ENCODE measurements around the gene CRY2. TPM values are rescaled to one million over a fixed set of nuclear protein-coding genes. Genes with fewer than 3 reads are reported as not detected.
A peak's percentile ranks its signal among the peaks of the same experiment; 100 is the strongest.

Gene CRY2
- total and polyA plus RNA-seq, 2 experiments from 2014 or later = 28.3 to 50.5 TPM

- Histone ChIP-seq H3K27ac (no peak overlapping the region), H3K36me3 (peaks cover 16% of the 10 kb centered on the region), H3K4me3 (no peak overlapping the region), H3K4me1 (ENCODE audit: low read depth) (no peaks in the 10 kb centered on the region), H3K9me3 (ENCODE audit: low read depth) (no peaks in the 10 kb centered on the region), H3K27me3 (no peaks in the 10 kb centered on the region)
- DNase-seq (ENCODE audit: low read depth in 1 of 2, low spot score in 1 of 2) = no peak
- TF ChIP-seq CTCF (IDR thresholded peaks at IDR 0.05; ENCODE audit: low read depth, low read length) = no peak
These were observed 66.2 kb downstream of the CRY2 start for GRCh38 chr11:45913514-45913913.

- no peak for DNase-seq (ENCODE audit: low read depth in 1 of 2, low spot score in 1 of 2)
- TF ChIP-seq CTCF (IDR thresholded peaks at IDR 0.05; ENCODE audit: low read depth, low read length) = no peak
- no peak overlapping the region for H3K27ac ChIP-seq
These were observed 66.8 kb downstream of the CRY2 start for GRCh38 chr11:45913942-45914635.

GRCh38 chr11:45915446-45915845 is 68.2 kb downstream of the CRY2 start:
- no peak for DNase-seq (ENCODE audit: low read depth in 1 of 2, low spot score in 1 of 2)
- no peaks in the 10 kb centered on the region for H3K4me1 ChIP-seq (ENCODE audit: low read depth)
- H3K9me3 ChIP-seq (ENCODE audit: low read depth) = no peaks in the 10 kb centered on the region
- no peak for TF ChIP-seq CTCF (IDR thresholded peaks at IDR 0.05; ENCODE audit: low read depth, low read length)
- peaks cover 16% of the 10 kb centered on the region for H3K36me3 ChIP-seq
- no peak overlapping the region for H3K27ac ChIP-seq
- no peaks in the 10 kb centered on the region for H3K27me3 ChIP-seq
- H3K4me3 ChIP-seq = no peak overlapping the region

More at GRCh38 chr11:45913942-45914635, 66.8 kb downstream of the CRY2 start:
- Histone ChIP-seq H3K4me1 (ENCODE audit: low read depth) (no peaks in the 10 kb centered on the region), H3K9me3 (ENCODE audit: low read depth) (no peaks in the 10 kb centered on the region), H3K4me3 (no peak overlapping the region), H3K27me3 (no peaks in the 10 kb centered on the region), H3K36me3 (peaks cover 16% of the 10 kb centered on the region)

- DNase-seq (ENCODE audit: low read depth in 1 of 2, low spot score in 1 of 2) = no peak
- peak overlapping the region; percentile 79 for H3K27ac ChIP-seq
- no peak for TF ChIP-seq CTCF (IDR thresholded peaks at IDR 0.05; ENCODE audit: low read depth, low read length)
- peaks cover 14% of the 10 kb centered on the region for H3K36me3 ChIP-seq
- peaks cover 18% of the 10 kb centered on the region for H3K27me3 ChIP-seq
- H3K9me3 ChIP-seq (ENCODE audit: low read depth) = no peaks in the 10 kb centered on the region
- H3K4me3 ChIP-seq = peak overlapping the region; percentile 90
- no peaks in the 10 kb centered on the region for H3K4me1 ChIP-seq (ENCODE audit: low read depth)
These were observed 70.0 kb downstream of the CRY2 start for GRCh38 chr11:45917286-45917622.

- peak; percentile 97 to 100 for DNase-seq (ENCODE audit: low read depth in 1 of 2, low spot score in 1 of 2)
- H3K4me3 ChIP-seq = peak within 1 kb of the TSS; percentile 90
- no peaks in the 10 kb centered on the region for H3K4me1 ChIP-seq (ENCODE audit: low read depth)
- peak within 1 kb of the TSS; percentile 79 for H3K27ac ChIP-seq
- no peaks in the 10 kb centered on the region for H3K9me3 ChIP-seq (ENCODE audit: low read depth)
- peaks cover 23% of the 10 kb centered on the region for H3K27me3 ChIP-seq
- no peak for TF ChIP-seq CTCF (IDR thresholded peaks at IDR 0.05; ENCODE audit: low read depth, low read length)
- peaks cover 14% of the 10 kb centered on the region for H3K36me3 ChIP-seq
These were observed 70.5 kb downstream of the CRY2 start, which contains the start of gene PEX16 for GRCh38 chr11:45917623-45918330. Gene PEX16 (minus strand): TSS chr11:45917877. CDS start chr11:45917811, 66 bp downstream.
